Astrocyte of the spinal cord (primary cell): ENCODE measurements around the gene P3H3.

Source experiments
- DNase-seq: peaks from one replicate; pipeline ENCODE4 v3.0.0; 2011; ENCODE audit warnings: low read depth, low spot score
- H3K4me3 ChIP-seq: 2 replicates; pipeline ENCODE4 v1.5.1; 2011; ENCODE audit warnings: low read depth, mild to moderate bottlenecking, low read length, moderate library complexity
- in situ Hi-C: cut with HindIII; loops from 2 replicates; pipeline ENCODE4 v1.10.0; 2017; ENCODE audit warnings: low sequenced_read_pairs
- TF ChIP-seq, protein P1 (sequence below): IDR thresholded peaks from 2 replicates; pipeline ENCODE4 v1.5.1; 2012; ENCODE audit warnings: low read depth, mild to moderate bottlenecking, low read length, inconsistent platforms

P3H3 gene

DNA sequence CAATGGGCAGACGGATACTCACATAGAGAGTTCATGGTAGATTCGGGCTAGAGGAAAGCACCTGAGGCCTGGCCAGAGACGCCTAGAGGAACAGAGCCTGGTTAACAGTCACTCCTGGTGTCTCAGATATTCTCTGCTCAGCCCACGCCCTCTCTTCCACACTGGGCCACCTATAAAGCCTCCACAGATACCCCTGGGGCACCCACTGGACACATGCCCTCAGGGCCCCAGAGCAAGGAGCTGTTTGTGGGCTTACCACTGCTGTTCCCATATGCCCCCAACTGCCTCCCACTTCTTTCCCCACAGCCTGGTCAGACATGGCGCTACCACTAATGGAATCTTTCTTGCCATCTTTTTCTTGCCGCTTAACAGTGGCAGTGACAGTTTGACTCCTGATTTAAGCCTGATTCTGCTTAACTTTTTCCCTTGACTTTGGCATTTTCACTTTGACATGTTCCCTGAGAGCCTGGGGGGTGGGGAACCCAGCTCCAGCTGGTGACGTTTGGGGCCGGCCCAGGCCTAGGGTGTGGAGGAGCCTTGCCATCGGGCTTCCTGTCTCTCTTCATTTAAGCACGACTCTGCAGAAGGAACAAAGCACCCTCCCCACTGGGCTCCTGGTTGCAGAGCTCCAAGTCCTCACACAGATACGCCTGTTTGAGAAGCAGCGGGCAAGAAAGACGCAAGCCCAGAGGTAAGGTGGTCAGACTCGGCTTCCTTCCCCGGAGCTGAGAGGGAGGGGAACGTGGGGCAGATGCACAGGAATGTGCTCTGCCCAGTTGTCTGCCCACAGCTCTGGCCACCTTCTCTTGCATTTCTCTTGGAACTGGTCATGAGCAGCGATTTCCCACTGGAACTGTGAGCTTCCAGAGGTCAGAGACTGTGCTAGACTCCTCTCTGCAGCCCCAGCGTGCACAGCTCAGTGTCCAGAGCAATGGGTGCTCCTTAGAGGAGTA, 39.0 kb upstream of the P3H3 start, which contains the start of gene CD4:
CD4 (plus strand) TSS at position 557 of the 953 bp plus-strand sequence. CDS start 10,611 bp downstream, outside the sequence.
- no peak for DNase-seq
- TF ChIP-seq, protein P1, sequence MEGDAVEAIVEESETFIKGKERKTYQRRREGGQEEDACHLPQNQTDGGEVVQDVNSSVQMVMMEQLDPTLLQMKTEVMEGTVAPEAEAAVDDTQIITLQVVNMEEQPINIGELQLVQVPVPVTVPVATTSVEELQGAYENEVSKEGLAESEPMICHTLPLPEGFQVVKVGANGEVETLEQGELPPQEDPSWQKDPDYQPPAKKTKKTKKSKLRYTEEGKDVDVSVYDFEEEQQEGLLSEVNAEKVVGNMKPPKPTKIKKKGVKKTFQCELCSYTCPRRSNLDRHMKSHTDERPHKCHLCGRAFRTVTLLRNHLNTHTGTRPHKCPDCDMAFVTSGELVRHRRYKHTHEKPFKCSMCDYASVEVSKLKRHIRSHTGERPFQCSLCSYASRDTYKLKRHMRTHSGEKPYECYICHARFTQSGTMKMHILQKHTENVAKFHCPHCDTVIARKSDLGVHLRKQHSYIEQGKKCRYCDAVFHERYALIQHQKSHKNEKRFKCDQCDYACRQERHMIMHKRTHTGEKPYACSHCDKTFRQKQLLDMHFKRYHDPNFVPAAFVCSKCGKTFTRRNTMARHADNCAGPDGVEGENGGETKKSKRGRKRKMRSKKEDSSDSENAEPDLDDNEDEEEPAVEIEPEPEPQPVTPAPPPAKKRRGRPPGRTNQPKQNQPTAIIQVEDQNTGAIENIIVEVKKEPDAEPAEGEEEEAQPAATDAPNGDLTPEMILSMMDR = no peak
- in situ Hi-C loops = no loop called here
- no peak within 1 kb of the TSS for H3K4me3 ChIP-seq

DNA sequence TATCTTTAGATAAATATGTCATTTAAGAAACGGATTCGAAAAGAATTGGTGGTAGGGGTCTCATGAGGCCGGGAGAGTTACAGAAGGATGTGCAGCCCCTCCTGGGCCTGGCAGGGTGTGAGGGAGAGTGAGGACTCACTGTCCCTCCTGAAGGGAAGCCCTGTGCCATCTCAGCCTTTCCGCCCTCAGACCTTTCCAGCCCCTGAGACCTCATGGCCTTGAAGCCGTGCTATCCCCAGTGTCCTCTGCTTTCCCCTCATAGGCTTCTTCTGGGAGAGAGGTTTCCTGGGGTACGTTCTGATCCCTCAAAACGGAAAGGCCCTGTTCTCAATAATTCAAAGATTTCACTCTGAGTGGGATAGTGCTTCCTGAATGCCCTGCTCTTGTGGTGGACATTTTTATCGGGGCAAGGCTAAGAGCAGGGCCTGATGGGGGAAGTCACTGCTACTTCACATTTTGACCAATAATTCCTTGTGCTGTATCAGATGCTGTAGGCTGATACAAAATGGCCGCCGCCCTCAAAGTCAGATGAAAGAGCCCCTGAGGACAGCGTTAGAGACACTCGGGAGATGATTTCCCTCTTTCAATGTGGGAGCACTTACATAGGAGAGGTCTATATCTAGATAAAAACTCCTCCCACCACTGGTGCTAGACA, 37.6 kb upstream of the P3H3 start:
- H3K4me3 ChIP-seq = no peak overlapping the region
- TF ChIP-seq, protein P1 = no peak
- in situ Hi-C loops = no loop called here
- no peak for DNase-seq

DNA sequence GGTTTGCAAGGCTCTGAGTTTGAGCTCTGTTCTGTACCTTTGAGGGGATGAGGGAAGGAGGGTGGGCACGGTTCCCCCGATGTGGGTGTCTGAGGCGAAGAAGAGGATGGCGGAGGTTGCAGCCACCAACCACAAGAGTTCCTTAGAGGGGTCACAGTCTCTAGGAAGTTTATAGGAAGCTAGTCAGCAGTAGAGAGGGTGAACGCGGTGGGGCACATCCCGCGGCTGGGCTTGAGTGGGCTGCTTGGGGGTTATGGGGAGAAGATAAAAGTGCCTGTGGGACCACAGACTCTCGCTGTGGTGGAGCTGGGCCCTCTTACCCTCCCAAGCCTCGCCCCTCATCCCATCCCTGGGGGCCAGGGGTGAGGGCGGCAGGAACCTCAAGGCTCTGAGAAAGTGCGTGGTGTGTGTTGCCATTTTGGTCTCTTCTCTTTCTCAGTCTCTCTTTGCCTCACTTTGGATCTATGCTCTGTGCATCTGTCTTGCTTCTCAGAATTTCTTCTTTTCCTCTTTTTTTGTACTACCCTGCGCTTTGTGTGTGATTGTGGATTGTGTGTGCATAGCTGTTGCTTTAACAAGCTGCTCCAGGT, 36.2 kb upstream of the P3H3 start:
- no peak overlapping the region for H3K4me3 ChIP-seq
- in situ Hi-C loops = no loop called here
- DNase-seq = no peak
- TF ChIP-seq, protein P1 = no peak

DNA sequence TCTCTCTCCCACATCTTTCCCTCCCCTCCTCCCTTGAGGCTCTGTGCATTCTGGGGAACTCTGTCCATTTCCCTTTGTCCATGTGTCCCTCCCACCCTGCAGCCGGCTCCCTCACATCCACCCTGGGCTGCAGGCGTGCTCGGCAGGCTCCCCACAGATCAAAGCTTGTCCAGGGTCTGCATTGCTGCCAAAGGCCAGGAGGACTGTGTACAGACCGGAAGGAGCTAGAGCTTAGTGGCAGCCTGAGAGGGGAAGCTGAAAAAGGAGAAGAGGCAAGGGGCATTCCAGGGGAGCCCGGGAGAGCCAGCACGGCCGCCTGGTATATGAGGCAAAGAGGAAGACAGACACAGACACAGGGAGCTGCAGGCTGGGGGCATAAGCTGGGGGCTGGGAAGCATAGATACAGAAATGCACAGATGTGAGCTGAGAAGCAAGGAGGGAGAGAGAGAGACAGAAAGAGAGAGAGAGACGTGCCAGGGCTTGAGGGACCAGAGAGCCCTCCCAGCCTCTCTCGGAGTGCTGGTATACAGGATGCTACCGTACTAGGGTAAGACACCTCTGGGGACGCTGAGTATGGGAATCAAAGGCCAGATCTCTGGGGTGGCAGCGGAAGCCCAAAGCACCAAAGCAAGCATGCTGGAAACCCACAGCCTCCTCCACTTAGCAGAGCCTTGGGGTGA, 35.5 kb upstream of the P3H3 start:
- in situ Hi-C loops = no loop called here
- H3K4me3 ChIP-seq = no peak overlapping the region
- DNase-seq = peak; percentile 9
- TF ChIP-seq, protein P1 = no peak

DNA sequence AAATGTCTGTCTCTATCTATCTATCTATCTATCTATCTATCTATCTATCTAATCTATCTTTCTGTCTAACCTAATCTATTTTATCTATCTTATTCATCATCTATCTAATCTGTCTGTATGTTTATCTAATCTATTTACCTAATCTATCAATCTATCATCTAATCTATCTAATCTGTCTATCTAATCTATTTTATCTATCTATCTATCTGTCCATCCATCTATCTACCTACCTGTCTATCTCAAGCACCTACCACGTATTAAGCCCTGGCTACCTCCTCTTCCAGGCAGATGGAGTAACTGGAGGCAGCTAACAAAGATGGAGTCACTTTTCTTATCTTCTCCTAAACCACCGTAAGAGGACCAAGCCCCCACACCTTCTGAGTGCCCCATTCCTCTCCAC, 33.1 kb upstream of the P3H3 start:
- H3K4me3 ChIP-seq = no peak overlapping the region
- no peak for DNase-seq
- TF ChIP-seq, protein P1 = no peak
- in situ Hi-C loops = no loop called here

DNA sequence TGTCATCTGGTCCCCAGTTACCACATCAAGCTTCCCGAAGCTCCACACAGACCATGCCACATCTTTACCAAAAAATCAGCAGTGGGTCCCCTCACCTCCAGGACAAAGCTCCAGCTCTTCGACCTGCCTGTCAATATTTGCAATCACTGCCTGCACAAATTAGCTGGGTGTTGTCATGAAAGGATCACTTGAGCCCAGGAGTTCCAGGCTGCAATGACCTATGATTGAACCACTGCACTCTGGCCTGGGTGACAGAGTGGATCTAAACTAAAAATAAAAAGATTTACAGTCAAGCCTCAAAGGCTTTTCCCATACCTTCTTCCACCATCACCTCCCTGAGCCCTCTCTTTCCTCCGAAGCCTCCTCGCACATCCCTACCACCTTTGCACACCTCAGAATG, 31.6 kb upstream of the P3H3 start:
- DNase-seq = no peak
- in situ Hi-C loops = no loop called here
- TF ChIP-seq, protein P1 = no peak
- no peak overlapping the region for H3K4me3 ChIP-seq
